ENCODE data around the gene ADI1. TPM values are rescaled to one million over a fixed set of nuclear protein-coding genes. Genes with fewer than 3 reads are reported as not detected.
A peak's percentile ranks its signal among the peaks of the same experiment; 100 is the strongest.

Gene ADI1
- total RNA-seq, 4 donors from 2014 or later: 43.7 to 207 (median 71.0) TPM

DNA sequence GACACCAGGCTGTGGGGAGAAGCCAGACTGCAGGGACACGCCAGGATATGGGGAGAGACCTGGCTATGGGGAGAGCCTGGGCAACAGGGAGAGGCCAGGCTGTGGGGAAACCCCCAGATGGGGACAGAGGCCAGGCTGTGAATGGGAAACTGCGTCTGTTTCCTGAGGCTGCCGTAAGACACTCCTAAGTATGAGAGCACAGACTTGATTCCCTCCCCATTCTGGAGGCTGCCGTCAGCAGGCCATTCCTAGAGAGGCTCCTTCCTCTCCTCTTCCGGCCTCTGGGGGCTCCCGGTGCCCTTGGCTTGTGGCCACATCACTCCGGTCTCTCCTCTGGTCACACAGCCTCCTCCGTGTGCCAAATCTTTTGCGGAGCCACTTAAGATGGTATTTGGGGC lies 32.3 kb downstream of the ADI1 start:
- Histone ChIP-seq H3K4me1 (peaks cover 0 to 5% (median 0%) of the 10 kb centered on the region in 4 donors), H3K27me3 (no peaks in the 10 kb centered on the region), H3K4me3 (no peak overlapping the region), H3K36me3 (no peaks in the 10 kb centered on the region), H3K27ac (no peak overlapping the region), H3K9me3 (no peaks in the 10 kb centered on the region)
- DNase-seq: peak in 2 of 3 donors; percentile 13 to 30
- no peak for TF ChIP-seq POLR2A (IDR thresholded peaks at IDR 0.05)
- TF ChIP-seq, protein P1, sequence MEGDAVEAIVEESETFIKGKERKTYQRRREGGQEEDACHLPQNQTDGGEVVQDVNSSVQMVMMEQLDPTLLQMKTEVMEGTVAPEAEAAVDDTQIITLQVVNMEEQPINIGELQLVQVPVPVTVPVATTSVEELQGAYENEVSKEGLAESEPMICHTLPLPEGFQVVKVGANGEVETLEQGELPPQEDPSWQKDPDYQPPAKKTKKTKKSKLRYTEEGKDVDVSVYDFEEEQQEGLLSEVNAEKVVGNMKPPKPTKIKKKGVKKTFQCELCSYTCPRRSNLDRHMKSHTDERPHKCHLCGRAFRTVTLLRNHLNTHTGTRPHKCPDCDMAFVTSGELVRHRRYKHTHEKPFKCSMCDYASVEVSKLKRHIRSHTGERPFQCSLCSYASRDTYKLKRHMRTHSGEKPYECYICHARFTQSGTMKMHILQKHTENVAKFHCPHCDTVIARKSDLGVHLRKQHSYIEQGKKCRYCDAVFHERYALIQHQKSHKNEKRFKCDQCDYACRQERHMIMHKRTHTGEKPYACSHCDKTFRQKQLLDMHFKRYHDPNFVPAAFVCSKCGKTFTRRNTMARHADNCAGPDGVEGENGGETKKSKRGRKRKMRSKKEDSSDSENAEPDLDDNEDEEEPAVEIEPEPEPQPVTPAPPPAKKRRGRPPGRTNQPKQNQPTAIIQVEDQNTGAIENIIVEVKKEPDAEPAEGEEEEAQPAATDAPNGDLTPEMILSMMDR (IDR thresholded peaks at IDR 0.05): no peak

- Histone ChIP-seq H3K9me3 (no peaks in the 10 kb centered on the region), H3K27ac (no peak overlapping the region), H3K4me3 (no peak overlapping the region), H3K36me3 (no peaks in the 10 kb centered on the region), H3K27me3 (no peaks in the 10 kb centered on the region), H3K4me1 (peaks cover 0 to 5% (median 0%) of the 10 kb centered on the region in 4 donors)
- TF ChIP-seq, protein P1 (IDR thresholded peaks at IDR 0.05): no peak
- TF ChIP-seq POLR2A (IDR thresholded peaks at IDR 0.05): no peak
- peak in 2 of 3 donors; percentile 29 to 42 for DNase-seq
Observed at GRCh38 chr2:3486047-3487027, 33.0 kb downstream of the ADI1 start.

- Histone ChIP-seq H3K9me3 (no peaks in the 10 kb centered on the region), H3K4me3 (no peak overlapping the region), H3K27ac (no peak overlapping the region), H3K4me1 (peaks cover 0 to 5% (median 0%) of the 10 kb centered on the region in 4 donors), H3K36me3 (no peaks in the 10 kb centered on the region), H3K27me3 (no peaks in the 10 kb centered on the region)
- TF ChIP-seq POLR2A (IDR thresholded peaks at IDR 0.05): no peak
- DNase-seq: peak in 2 of 3 donors; percentile 25 to 27
Observed at GRCh38 chr2:3485166-3485565, 34.2 kb downstream of the ADI1 start.

DNA sequence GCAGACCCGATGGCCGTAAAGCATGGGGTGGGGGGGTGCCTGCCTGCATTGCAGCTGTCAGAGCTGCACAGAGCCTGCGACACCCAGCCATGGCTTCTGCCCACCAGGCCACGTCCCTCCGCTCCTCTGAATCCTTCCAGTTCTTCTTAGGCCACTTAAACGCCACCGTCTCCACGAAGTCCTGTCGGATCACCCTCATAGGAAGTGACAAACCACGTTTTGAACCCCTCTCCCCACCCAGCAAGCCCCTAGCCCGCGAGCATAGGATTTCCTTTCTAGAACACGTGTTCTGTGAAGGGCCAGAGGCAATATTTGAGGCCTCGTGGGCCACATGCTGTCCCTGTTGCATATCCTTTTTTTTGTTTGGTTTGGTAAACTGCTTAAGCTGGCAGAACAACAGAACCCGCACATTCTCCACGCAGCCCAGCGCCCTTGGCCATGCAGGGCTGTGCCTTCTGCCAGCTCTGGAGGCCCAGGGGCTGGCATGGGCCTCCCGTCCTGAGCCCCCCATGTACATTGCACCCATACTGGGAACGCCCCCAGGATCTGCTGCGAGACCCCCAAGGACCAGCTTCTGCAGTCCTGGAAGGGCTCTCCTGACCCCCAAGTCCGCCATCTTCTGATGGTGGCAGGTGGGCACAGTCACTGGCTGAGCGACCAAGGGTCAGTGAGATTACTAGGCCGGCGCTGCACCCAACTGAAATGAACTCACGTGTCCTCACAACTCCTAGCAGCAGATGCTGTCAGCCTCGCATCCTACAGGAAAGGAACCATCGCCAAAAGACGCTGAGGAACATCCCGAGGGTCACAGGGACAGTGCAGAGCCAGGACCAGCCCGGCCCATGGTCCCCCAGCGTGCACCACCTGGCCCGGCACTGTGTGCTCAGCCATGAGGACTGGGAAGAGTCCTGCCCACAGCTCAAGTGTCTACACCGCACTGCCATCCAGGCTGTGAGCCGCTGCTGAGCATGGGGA lies 35.1 kb downstream of the ADI1 start:
- Histone ChIP-seq H3K27ac (no peak overlapping the region), H3K36me3 (peaks cover 0 to 8% (median 0%) of the 10 kb centered on the region in 3 donors), H3K9me3 (no peaks in the 10 kb centered on the region), H3K4me3 (no peak overlapping the region), H3K4me1 (peaks cover 0 to 5% (median 0%) of the 10 kb centered on the region in 4 donors), H3K27me3 (no peaks in the 10 kb centered on the region)
- DNase-seq: peak in 2 of 3 donors; percentile 32 to 43
- no peak for TF ChIP-seq POLR2A (IDR thresholded peaks at IDR 0.05)
- TF ChIP-seq, protein P1 (IDR thresholded peaks at IDR 0.05): no peak

- no peak overlapping the region for H3K4me3 ChIP-seq
Observed at GRCh38 chr2:3483227-3483985, 35.9 kb downstream of the ADI1 start.

More at GRCh38 chr2:3483227-3483985, 35.9 kb downstream of the ADI1 start:
- TF ChIP-seq POLR2A (IDR thresholded peaks at IDR 0.05): no peak
- TF ChIP-seq, protein P1 (IDR thresholded peaks at IDR 0.05): no peak
- DNase-seq: peak in 2 of 3 donors; percentile 45 to 83
- H3K36me3 ChIP-seq: peaks cover 0 to 16% (median 0%) of the 10 kb centered on the region in 3 donors
- H3K9me3 ChIP-seq: no peaks in the 10 kb centered on the region
- H3K27ac ChIP-seq: no peak overlapping the region
- H3K27me3 ChIP-seq: no peaks in the 10 kb centered on the region
- H3K4me1 ChIP-seq: peaks cover 0 to 5% (median 0%) of the 10 kb centered on the region in 4 donors
